OCI-LY1 (cell line): ENCODE measurements around the gene IFNB1.

Source experiments
- H2AFZ ChIP-seq: fragments of 200-600 bp; sonication (generic), shearing (Covaris generic); 2 replicates; pipeline ENCODE4 v1.6.0; 2014; ENCODE audit warnings: antibody characterized with exemption, mild to moderate bottlenecking, low read length
- H3F3A ChIP-seq: fragments of 200-600 bp; sonication (generic), shearing (Covaris generic); 2 replicates; pipeline ENCODE4 v1.6.0; 2014; ENCODE audit warnings: mild to moderate bottlenecking, antibody characterized with exemption, low read length, moderate library complexity; ENCODE audit not compliant: insufficient read depth
- H3K27ac ChIP-seq: fragments of 200-600 bp; sonication (generic); 2 replicates; pipeline ENCODE4 v1.5.1; 2014; ENCODE audit warnings: low read length, mixed run types, mild to moderate bottlenecking, low read depth; ENCODE audit not compliant: poor library complexity, severe bottlenecking
- H3K27me3 ChIP-seq: fragments of 200-600 bp; sonication (generic); 2 replicates; pipeline ENCODE4 v1.6.0; 2014; ENCODE audit warnings: antibody characterized with exemption, mild to moderate bottlenecking, low read length, moderate library complexity; ENCODE audit not compliant: insufficient read depth
- H3K36me3 ChIP-seq: fragments of 200-600 bp; sonication (generic); 2 replicates; pipeline ENCODE4 v1.6.1; 2014; ENCODE audit warnings: mild to moderate bottlenecking, antibody characterized with exemption, low read length, moderate library complexity, mixed read lengths; ENCODE audit not compliant: insufficient read depth
- H3K4me1 ChIP-seq: fragments of 200-600 bp; sonication (generic); 2 replicates; pipeline ENCODE4 v1.5.1; 2014; ENCODE audit warnings: mild to moderate bottlenecking, low read length, moderate library complexity; ENCODE audit not compliant: insufficient read depth, severe bottlenecking
- H3K4me2 ChIP-seq: fragments of 200-600 bp; sonication (generic), shearing (Covaris generic); 2 replicates; pipeline ENCODE4 v1.6.1; 2014; ENCODE audit warnings: low read length
- H3K4me3 ChIP-seq: fragments of 200-600 bp; sonication (generic); 2 replicates; pipeline ENCODE4 v1.5.1; 2014; ENCODE audit warnings: low read length, low read depth, mild to moderate bottlenecking, mixed read lengths; ENCODE audit not compliant: poor library complexity, severe bottlenecking
- H3K79me2 ChIP-seq: fragments of 200-600 bp; shearing (Covaris generic); 2 replicates; pipeline ENCODE4 v1.6.1; 2016; ENCODE audit warnings: mixed run types, low read length, mixed read lengths; ENCODE audit not compliant: insufficient read depth
- H3K9ac ChIP-seq: fragments of 200-600 bp; sonication (generic), shearing (Covaris generic); 2 replicates; pipeline ENCODE4 v1.6.1; 2014; ENCODE audit warnings: mild to moderate bottlenecking, low read length, mixed read lengths
- H3K9me2 ChIP-seq: fragments of 200-600 bp; sonication (generic), shearing (Covaris generic); 2 replicates; pipeline ENCODE4 v1.6.1; 2014; ENCODE audit warnings: low read depth, mild to moderate bottlenecking, low read length, mixed read lengths
- H3K9me3 ChIP-seq: fragments of 200-600 bp; shearing (Covaris generic); 2 replicates; pipeline ENCODE4 v1.6.1; 2014; ENCODE audit warnings: low read length, mixed read lengths
- H4K20me1 ChIP-seq: fragments of 200-600 bp; sonication (generic), shearing (Covaris generic); 2 replicates; pipeline ENCODE4 v1.6.0; 2016; ENCODE audit warnings: mild to moderate bottlenecking, low read length; ENCODE audit not compliant: insufficient read depth
- EZH2 ChIP-seq: fragments of 200-600 bp; sonication (generic), shearing (Covaris generic); IDR thresholded peaks from 2 replicates; pipeline ENCODE4 v1.8.0; 2017; ENCODE audit warnings: borderline replicate concordance, mixed run types, mild to moderate bottlenecking, antibody characterized with exemption, low read length, moderate library complexity, mixed read lengths
- TF ChIP-seq, protein P1 (sequence below): fragments of 200-600 bp; sonication (generic), shearing (Covaris generic); IDR thresholded peaks from 2 replicates; pipeline ENCODE4 v1.5.1; 2017; ENCODE audit warnings: mild to moderate bottlenecking, antibody characterized with exemption, low read length, moderate library complexity, mixed read lengths

Gene IFNB1

DNA sequence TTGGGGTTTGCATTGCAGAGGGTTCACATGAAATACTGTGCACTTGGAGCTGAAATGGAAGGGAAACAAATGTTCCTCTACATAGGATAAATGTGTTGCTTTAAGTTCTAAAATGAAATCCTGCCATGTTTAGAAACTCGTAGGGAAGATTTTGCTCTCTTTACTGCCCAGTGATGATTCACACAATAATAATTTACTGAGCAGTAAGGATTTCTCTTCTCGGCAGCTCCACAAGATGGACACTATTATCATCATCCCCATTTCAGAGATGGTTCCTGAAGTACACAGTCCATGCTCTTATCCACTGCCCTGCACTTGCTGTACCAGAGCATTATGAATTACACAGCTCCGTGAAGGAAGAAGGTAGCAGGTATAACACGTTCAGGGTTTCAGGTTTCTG, 50.4 kb downstream of the IFNB1 start:
- Histone ChIP-seq H4K20me1 (no peaks in the 10 kb centered on the region), H3K36me3 (peaks cover 47% of the 10 kb centered on the region), H3K9me3 (no peaks in the 10 kb centered on the region), H3K4me2 (no peak overlapping the region), H3K9me2 (no peaks in the 10 kb centered on the region), H3K9ac (no peak overlapping the region), H2AFZ (no peak overlapping the region), H3F3A (no peaks in the 10 kb centered on the region; the same call in 1 of the 2 replicates), H3K4me1 (peaks cover 38% of the 10 kb centered on the region), H3K27me3 (no peaks in the 10 kb centered on the region), H3K4me3 (no peak overlapping the region), H3K27ac (no peak overlapping the region), H3K79me2 (no peaks in the 10 kb centered on the region; the same call in 1 of the 2 replicates)
- TF ChIP-seq, protein P1, sequence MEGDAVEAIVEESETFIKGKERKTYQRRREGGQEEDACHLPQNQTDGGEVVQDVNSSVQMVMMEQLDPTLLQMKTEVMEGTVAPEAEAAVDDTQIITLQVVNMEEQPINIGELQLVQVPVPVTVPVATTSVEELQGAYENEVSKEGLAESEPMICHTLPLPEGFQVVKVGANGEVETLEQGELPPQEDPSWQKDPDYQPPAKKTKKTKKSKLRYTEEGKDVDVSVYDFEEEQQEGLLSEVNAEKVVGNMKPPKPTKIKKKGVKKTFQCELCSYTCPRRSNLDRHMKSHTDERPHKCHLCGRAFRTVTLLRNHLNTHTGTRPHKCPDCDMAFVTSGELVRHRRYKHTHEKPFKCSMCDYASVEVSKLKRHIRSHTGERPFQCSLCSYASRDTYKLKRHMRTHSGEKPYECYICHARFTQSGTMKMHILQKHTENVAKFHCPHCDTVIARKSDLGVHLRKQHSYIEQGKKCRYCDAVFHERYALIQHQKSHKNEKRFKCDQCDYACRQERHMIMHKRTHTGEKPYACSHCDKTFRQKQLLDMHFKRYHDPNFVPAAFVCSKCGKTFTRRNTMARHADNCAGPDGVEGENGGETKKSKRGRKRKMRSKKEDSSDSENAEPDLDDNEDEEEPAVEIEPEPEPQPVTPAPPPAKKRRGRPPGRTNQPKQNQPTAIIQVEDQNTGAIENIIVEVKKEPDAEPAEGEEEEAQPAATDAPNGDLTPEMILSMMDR: no peak
- no peak for TF ChIP-seq EZH2
